ENCODE results near the gene ANXA4. TPM values are rescaled to one million over a fixed set of nuclear protein-coding genes. Genes with fewer than 3 reads are reported as not detected.
A peak's percentile ranks its signal among the peaks of the same experiment; 100 is the strongest.

The ANXA4 gene
- total RNA-seq, 1 donor from 2014 or later, result 30.6 TPM

GRCh38 chr2:69720404-69720803 lies 21.5 kb upstream of the ANXA4 start:
- intact Hi-C loops (cut with micrococcal nuclease), result no loop called here
- no peaks in the 10 kb centered on the region for H3K9me3 ChIP-seq (replicated peaks)

DNA sequence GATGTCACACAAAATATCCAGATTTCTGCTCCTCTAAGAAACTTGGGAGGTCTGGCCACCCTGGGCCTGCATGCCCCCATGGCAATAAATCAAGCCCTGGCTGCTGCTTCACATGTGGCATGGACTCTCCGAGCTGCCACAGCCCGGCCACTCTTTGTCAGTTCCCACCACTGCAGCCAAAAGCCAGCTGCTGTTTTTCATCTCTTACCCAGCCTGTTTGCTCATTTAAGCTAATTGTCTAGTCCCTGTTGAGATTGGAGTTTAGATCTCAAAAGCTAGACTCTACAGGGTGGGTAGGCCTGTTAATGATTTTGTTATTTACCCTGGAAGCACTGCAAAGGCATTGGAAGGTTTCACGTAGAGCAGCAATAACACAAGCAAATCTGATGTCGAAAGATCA lies 20.9 kb upstream of the ANXA4 start:
- H3K27me3 ChIP-seq (ENCODE audit: low read depth), result no peaks in the 10 kb centered on the region
- DNase-seq, result no peak
- no peak overlapping the region for H3K27ac ChIP-seq (replicated peaks)
- no peaks in the 10 kb centered on the region for H3K9me3 ChIP-seq (replicated peaks)
- no peaks in the 10 kb centered on the region for H3K36me3 ChIP-seq
- TF ChIP-seq, protein P1, sequence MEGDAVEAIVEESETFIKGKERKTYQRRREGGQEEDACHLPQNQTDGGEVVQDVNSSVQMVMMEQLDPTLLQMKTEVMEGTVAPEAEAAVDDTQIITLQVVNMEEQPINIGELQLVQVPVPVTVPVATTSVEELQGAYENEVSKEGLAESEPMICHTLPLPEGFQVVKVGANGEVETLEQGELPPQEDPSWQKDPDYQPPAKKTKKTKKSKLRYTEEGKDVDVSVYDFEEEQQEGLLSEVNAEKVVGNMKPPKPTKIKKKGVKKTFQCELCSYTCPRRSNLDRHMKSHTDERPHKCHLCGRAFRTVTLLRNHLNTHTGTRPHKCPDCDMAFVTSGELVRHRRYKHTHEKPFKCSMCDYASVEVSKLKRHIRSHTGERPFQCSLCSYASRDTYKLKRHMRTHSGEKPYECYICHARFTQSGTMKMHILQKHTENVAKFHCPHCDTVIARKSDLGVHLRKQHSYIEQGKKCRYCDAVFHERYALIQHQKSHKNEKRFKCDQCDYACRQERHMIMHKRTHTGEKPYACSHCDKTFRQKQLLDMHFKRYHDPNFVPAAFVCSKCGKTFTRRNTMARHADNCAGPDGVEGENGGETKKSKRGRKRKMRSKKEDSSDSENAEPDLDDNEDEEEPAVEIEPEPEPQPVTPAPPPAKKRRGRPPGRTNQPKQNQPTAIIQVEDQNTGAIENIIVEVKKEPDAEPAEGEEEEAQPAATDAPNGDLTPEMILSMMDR (IDR thresholded peaks at IDR 0.05; ENCODE audit: borderline replicate concordance), result no peak
- no peak overlapping the region for H3K4me3 ChIP-seq
- peaks cover 5% of the 10 kb centered on the region for H3K4me1 ChIP-seq
- intact Hi-C loops (cut with micrococcal nuclease), result no loop called here

More at GRCh38 chr2:69720404-69720803, 21.5 kb upstream of the ANXA4 start:
- Histone ChIP-seq H3K4me1 (peaks cover 5% of the 10 kb centered on the region), H3K36me3 (no peaks in the 10 kb centered on the region), H3K27me3 (ENCODE audit: low read depth) (no peaks in the 10 kb centered on the region), H3K4me3 (no peak overlapping the region), H3K27ac (replicated peaks) (no peak overlapping the region)
- TF ChIP-seq, protein P1 (IDR thresholded peaks at IDR 0.05; ENCODE audit: borderline replicate concordance), result no peak
- no peak for DNase-seq

DNA sequence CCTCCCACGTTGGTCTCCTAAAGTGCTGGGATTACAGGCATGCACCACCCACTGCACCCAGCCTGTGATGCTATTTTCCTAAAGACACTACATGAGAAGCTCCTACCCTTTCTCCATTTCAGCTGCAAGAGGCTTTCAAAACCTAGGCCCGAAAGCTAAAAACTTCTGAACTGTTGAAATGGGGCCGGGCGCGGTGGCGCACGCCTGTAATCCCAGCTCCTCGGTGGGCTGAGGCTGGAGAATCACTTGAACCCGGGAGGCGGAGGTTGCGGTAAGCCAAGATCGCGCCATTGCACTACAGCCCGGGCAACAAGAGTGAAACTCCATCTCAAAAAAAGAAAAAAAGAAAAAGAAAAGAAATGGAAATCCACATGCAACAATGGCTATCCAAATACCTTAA lies 18.1 kb upstream of the ANXA4 start:
- TF ChIP-seq, protein P1 (IDR thresholded peaks at IDR 0.05; ENCODE audit: borderline replicate concordance), result no peak
- Histone ChIP-seq H3K9me3 (replicated peaks) (no peaks in the 10 kb centered on the region), H3K27me3 (ENCODE audit: low read depth) (no peaks in the 10 kb centered on the region), H3K36me3 (no peaks in the 10 kb centered on the region), H3K4me3 (no peak overlapping the region), H3K27ac (replicated peaks) (no peak overlapping the region), H3K4me1 (peaks cover 5% of the 10 kb centered on the region)
- DNase-seq, result no peak
- intact Hi-C loops (cut with micrococcal nuclease), result loop anchor here (2.0 kb wide), 1 partner anchor 93 kb away; no protein-coding TSS in a partner anchor

- TF ChIP-seq, protein P1 (IDR thresholded peaks at IDR 0.05; ENCODE audit: borderline replicate concordance), result peak; percentile 96
- Histone ChIP-seq H3K9me3 (replicated peaks) (no peaks in the 10 kb centered on the region), H3K4me1 (peaks cover 12% of the 10 kb centered on the region), H3K27ac (replicated peaks) (no peak overlapping the region), H3K36me3 (no peaks in the 10 kb centered on the region), H3K4me3 (peak overlapping the region; percentile 56), H3K27me3 (ENCODE audit: low read depth) (no peaks in the 10 kb centered on the region)
- peak; percentile 79 for DNase-seq
- intact Hi-C loops (cut with micrococcal nuclease), result loop anchor here (2.0 kb wide), 1 partner anchor 92 kb away; no protein-coding TSS in a partner anchor
These were observed 17.3 kb upstream of the ANXA4 start for GRCh38 chr2:69724540-69725159.

DNA sequence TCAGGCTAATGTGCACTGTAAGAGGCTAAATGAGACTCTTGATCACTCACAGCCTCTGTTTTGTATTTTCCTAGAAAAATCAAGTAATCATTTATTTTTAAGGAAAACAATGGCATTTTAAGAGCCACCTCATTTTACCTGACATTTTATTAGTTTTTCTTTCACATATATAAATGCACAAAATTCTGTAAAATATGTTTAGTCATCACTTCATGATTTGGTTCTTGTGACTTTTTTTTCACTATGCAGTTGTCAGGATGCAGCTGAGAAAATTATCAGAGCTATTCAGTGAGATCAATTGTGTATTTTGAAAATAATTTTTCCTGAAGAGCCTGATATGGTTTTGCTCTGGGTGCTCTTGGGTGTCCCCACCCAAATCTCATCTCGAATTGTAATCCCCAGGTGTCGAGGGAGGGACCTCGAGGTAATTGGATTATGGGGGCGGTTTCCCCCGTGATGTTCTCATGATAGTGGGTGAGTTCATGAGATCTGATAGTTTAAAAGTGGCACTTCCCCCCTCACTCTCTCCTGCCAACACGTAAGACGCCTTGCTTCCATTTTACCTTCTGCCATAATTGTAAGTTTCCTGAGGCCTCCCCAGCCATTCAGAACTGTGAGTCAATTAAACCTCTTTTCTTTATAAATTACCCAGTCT lies 16.1 kb upstream of the ANXA4 start:
- Histone ChIP-seq H3K4me3 (no peak overlapping the region), H3K27me3 (ENCODE audit: low read depth) (no peaks in the 10 kb centered on the region), H3K27ac (replicated peaks) (no peak overlapping the region), H3K4me1 (peaks cover 12% of the 10 kb centered on the region), H3K36me3 (no peaks in the 10 kb centered on the region), H3K9me3 (replicated peaks) (no peaks in the 10 kb centered on the region)
- DNase-seq, result no peak
- intact Hi-C loops (cut with micrococcal nuclease), result loop anchor here (2.0 kb wide), 1 partner anchor 91 kb away; no protein-coding TSS in a partner anchor
- TF ChIP-seq, protein P1 (IDR thresholded peaks at IDR 0.05; ENCODE audit: borderline replicate concordance), result no peak

Data from left ventricle myocardium inferior (tissue), 1 donor.